GM18505 (cell line): ENCODE measurements around the gene OSER1.
"Not testable (repeated sequence)": the region's sequence is repeated elsewhere in the genome, so short reads cannot be mapped to it uniquely, and the experiment has no call there.

ENCODE experiments used
- ATAC-seq: cut with Tn5 transposase; IDR thresholded peaks from one replicate; pipeline ENCODE4 v1.9.1; 2021; ENCODE audit not compliant: unreplicated experiment
- POLR2A ChIP-seq: IDR thresholded peaks from 4 replicates; pipeline ENCODE4 v1.6.1; 2011; ENCODE audit warnings: borderline replicate concordance; ENCODE audit not compliant: insufficient read depth, insufficient read length; ENCODE audit errors: extremely low read depth

The OSER1 gene

DNA sequence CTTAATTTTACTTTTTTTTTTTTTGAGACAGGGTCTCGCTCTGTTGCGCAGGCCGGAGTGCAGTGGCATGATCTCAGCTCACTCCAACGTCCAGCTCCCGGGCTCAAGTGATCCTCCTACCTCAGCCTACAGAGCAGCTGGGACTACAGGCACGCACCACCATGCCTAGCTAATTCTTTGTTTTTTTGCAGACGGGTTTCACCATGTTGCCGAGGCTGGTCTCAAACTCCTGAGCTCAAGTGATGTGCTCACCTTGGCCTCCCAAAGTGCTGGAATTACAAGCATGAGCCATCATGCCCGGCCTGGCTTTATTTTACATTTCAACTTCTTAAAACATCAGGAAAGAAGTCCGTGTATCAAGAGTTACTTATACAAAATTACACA is 5.7 kb downstream of the OSER1 start:
- no peak for TF ChIP-seq POLR2A
- no peak for ATAC-seq

- no peak for TF ChIP-seq POLR2A
- no peak for ATAC-seq
Observed at GRCh38 chr20:44204156-44204831, 6.3 kb downstream of the OSER1 start.

DNA sequence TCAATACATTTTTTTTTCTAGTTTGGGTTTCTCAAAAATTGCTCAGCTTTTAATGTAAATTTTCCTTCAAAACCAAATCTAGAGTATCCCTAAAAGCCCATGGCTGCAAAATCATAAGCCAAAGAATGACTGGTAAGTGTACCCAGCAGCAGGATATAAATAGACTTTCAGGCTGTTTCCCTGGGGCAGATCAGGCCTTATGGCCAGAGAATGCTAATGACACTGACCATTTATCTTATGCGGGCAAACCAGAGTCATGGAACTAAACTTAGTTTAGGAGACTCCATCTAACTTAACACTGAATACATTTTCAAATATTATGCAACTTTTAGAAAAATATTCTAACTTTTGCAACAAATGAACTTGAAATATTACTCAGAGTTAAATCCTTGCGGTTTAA is 7.4 kb downstream of the OSER1 start:
- no peak for ATAC-seq

DNA sequence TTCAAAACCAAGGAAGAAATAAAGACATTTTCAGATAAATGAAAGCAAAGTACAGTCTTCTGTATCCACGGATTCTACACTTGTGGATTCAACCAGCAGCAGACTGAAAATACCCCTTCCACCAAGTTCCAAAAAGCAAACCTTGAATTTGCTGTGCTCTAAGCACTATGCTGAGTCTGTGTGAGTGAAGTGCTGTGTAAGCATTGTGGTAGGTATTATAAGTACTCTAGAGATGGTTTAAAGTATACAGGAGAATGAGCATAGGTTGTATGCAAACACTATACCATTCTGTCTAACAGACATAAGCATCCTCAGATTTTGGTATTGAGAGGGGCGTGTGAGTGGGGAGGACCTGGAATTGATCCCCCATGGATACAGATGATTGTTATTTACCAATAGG is 9.6 kb downstream of the OSER1 start:
- ATAC-seq = no peak
- no peak for TF ChIP-seq POLR2A

More for the DNA sequence above, 7.4 kb downstream of the OSER1 start:
- TF ChIP-seq POLR2A = no peak

- TF ChIP-seq POLR2A = no peak
- no peak for ATAC-seq
Observed at GRCh38 chr20:44200371-44200770, 10.2 kb downstream of the OSER1 start.

DNA sequence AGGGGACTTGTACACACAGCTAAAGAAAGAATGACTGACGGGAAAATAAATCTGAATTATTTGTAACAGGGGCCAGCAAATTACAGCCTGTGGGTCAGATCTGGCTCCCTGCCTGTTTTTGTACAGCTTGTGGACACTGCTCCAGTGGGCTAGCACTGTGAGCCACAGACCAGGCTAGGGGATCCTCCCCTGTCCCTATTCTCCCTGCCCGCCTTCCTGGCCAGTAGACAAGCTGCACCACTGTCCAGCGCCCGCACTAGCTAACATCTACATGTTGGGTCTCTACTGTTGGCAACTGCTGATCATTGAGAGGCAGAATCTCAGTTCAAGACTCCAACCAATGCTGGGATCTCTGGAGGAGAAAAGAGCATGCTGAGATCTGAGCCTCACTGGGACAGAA is 10.7 kb downstream of the OSER1 start:
- no peak for TF ChIP-seq POLR2A
- ATAC-seq = no peak

- TF ChIP-seq POLR2A = no peak
- ATAC-seq = no peak
Observed at GRCh38 chr20:44198872-44199271, 11.7 kb downstream of the OSER1 start.

DNA sequence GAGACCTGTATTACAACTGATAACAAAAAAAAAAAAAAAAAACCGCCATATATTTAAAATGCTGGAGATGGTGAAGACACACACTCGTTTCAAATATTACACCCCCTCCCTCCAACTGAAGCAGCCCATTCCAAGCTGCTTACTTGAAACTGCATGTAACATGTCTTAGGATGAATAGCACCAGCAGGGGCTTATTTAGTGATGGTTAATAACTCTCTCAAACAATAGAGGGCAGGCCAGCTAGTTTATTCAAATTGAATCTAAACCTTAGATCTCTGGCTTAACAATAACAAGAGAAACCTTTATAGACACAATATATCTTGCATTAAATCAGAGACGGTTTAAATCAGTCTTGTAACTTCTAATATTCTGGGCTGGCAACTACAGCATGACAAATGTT is 14.3 kb downstream of the OSER1 start:
- no peak for ATAC-seq
- no peak for TF ChIP-seq POLR2A

DNA sequence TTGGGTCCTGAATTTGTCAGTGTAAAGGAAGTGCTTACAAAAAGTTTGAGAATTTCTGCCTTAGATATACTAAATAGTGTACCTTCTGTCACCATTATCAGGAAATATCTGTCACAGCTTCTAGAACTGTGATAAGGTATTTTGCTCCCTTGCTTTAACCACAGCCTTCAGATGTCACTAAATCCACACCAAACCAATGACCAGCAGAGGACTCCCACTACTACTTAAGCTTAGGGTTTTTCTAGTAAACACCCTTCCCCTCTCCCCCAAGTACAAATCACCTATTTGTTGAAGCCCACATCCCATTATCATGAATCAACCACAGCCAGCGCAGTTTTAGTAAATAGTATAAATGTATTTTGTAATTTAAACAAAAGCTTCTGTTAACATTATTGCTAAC is 15.0 kb downstream of the OSER1 start:
- TF ChIP-seq POLR2A = no peak

DNA sequence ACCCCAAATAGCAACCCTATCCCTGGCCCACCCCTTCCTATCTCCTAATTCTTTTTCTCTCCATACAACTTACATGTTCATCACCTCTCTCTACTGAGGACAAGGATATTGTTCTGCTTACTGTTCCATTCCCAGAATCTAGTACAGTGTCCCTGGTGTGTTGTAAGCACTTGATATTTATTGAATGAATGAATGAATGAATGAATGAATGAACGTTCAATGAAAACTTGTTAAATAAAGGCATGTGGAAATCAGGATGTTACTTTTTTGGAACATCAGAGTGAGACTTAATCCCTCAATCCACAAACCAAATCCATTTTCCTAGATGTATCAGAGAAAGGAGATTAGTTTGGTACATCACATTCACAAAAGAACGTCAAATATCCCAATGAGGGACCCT is 16.8 kb downstream of the OSER1 start:
- no peak for ATAC-seq
- no peak for TF ChIP-seq POLR2A

More for the DNA sequence above, 15.0 kb downstream of the OSER1 start:
- ATAC-seq = no peak

DNA sequence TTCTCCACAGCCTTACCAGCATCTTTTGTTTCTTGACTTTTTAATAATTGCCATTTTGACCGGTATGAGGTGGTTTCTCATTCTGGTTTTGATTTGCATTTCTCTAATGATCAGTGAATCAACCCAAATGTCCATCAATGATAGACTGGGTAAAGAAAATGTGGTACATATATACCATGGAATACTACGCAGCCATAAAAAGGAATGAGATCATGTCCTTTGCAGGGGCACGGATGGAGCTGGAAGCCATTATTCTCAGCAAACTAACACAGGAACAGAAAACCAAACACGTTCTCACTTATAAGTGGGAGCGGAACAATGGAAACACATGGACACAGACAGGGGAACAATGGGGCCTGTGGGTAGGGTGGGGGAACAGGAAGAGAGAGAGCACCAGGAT is 18.9 kb downstream of the OSER1 start:
- ATAC-seq = not testable (repeated sequence)

DNA sequence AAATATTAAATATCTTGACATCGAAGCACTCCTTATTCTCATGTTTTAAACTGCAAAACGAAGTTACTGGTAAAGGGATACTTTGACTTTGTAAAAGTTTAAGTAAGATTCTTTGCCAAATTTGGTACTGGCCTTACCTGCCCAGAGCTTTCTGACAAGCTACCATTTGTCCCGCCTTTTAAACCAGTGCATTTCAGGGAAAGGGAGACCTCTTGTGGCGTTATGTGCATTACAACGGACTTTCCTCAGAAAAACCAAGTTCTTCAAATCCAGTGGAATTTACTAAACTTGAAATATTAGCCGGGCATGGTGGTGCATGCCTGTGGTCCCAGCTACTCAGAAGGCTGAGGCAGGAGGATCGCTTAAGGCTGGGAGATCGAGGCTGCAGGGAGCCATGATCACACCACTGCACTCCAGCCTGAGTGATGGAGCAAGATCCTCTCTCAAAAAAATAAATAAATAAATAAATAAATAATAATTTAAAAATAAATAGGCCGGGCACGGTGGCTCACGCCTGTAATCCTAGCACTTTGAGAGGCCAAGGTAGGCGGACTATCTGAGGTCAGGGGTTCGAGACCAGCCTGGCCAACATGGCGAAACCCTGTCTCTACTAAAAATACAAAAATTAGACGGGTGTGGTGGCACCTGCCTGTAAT is 20.2 kb downstream of the OSER1 start:
- ATAC-seq = not testable (repeated sequence)

GRCh38 chr20:44188752-44189151 is 21.8 kb downstream of the OSER1 start:
- no peak for ATAC-seq
- TF ChIP-seq POLR2A = no peak

- no peak for TF ChIP-seq POLR2A
- no peak for ATAC-seq
Observed at GRCh38 chr20:44187772-44188709, 22.5 kb downstream of the OSER1 start.
